HUES48 (cell line): ENCODE results near the gene DOP1B.

Source experiments
- H3K27ac ChIP-seq: one replicate; pipeline ENCODE4 v1.7.0; 2013; ENCODE audit warnings: low read depth, low read length, inconsistent platforms
- H3K27me3 ChIP-seq: 2 replicates; pipeline ENCODE4 v1.6.1; 2013; ENCODE audit warnings: mild to moderate bottlenecking, low read length; ENCODE audit not compliant: control insufficient read depth, insufficient read depth
- H3K36me3 ChIP-seq: 2 replicates; pipeline ENCODE4 v1.6.1; 2013; ENCODE audit warnings: low read length; ENCODE audit not compliant: control insufficient read depth, insufficient read depth
- H3K4me1 ChIP-seq: 2 replicates; pipeline ENCODE4 v1.6.1; 2013; ENCODE audit warnings: mild to moderate bottlenecking, low read length; ENCODE audit not compliant: control insufficient read depth, insufficient read depth
- H3K4me3 ChIP-seq: 2 replicates; pipeline ENCODE4 v1.5.1; 2013; ENCODE audit warnings: mild to moderate bottlenecking, low read depth, low read length
- H3K9ac ChIP-seq: 2 replicates; pipeline ENCODE4 v1.6.1; 2013; ENCODE audit warnings: mild to moderate bottlenecking, low read depth, low read length, moderate library complexity
- H3K9me3 ChIP-seq: 2 replicates; pipeline ENCODE4 v1.6.1; 2013; ENCODE audit warnings: low read length; ENCODE audit not compliant: control insufficient read depth, insufficient read depth

The DOP1B gene, protein sequence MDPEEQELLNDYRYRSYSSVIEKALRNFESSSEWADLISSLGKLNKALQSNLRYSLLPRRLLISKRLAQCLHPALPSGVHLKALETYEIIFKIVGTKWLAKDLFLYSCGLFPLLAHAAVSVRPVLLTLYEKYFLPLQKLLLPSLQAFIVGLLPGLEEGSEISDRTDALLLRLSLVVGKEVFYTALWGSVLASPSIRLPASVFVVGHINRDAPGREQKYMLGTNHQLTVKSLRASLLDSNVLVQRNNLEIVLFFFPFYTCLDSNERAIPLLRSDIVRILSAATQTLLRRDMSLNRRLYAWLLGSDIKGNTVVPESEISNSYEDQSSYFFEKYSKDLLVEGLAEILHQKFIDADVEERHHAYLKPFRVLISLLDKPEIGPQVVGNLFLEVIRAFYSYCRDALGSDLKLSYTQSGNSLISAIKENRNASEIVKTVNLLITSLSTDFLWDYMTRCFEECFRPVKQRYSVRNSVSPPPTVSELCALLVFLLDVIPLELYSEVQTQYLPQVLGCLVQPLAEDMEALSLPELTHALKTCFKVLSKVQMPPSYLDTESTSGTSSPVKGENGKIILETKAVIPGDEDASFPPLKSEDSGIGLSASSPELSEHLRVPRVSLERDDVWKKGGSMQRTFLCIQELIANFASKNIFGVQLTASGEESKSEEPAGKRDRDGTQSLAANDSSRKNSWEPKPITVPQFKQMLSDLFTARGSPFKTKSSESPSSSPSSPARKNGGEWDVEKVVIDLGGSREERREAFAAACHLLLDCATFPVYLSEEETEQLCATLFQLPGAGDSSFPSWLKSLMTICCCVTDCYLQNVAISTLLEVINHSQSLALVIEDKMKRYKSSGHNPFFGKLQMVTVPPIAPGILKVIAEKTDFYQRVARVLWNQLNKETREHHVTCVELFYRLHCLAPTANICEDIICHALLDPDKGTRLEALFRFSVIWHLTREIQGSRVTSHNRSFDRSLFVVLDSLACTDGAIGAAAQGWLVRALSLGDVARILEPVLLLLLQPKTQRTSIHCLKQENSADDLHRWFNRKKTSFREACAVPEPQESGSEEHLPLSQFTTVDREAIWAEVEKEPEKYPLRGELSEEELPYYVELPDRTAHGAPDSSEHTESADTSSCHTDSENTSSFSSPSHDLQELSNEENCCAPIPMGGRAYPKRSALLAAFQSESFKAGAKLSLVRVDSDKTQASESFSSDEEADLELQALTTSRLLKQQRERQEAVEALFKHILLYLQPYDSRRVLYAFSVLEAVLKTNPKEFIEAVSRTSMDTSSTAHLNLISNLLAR (N-terminal part only)

DNA sequence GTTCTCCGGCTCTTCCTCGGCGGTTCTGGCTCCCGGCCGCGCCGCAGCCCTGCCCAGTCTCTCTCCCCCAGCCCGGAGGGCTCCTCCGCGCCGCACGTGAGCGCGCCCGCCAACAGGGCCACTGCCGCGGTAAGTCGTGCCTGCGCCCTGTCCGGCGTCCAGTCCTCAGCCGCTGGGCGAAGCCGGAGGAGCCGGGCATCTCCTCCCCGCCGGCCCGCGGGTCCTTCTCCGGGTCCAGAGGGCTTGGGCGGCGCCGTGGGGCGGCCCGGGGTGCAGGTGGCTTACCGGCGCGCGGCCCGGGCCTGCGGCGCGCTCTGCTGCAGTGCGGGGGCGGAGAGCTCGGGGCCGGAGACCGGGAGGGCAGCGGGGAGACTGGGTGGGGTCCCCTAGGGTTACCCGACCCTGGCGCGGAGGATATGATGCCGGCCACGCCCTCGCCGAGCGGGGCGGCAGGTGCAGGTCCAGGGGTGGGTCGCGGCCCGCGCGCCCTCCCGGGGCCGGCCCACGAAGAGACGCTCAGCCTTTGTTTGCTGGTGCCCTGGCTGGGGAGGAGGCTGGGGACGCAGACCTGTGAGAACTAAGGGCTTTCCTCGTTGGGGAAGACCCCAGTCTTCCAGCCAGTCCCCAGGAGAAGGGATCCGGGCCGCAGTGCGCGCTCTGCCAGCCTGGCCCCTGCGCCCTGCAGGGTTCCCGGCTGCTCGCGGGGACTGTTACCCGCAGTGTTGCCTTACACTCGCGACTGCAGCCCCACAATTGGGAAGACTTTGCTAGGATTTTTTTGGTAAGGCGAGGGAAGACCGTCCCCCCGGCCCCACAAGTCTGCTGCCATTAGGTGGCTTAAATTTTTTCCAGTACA is at the start of gene DOP1B:
TSS of gene DOP1B (plus strand) at position 10 of the 856 bp plus-strand sequence. CDS start 7,910 bp downstream, outside the sequence.
- Histone ChIP-seq H3K27ac (peak within 1 kb of the TSS; percentile 85), H3K4me1 (peaks cover 8% of the 10 kb centered on the region; the same call in 1 of the 2 replicates), H3K9me3 (no peaks in the 10 kb centered on the region), H3K4me3 (peak within 1 kb of the TSS; percentile 91), H3K36me3 (no peaks in the 10 kb centered on the region), H3K27me3 (peaks cover 24% of the 10 kb centered on the region), H3K9ac (peak within 1 kb of the TSS; percentile 52; the same call in 1 of the 2 replicates)

DNA sequence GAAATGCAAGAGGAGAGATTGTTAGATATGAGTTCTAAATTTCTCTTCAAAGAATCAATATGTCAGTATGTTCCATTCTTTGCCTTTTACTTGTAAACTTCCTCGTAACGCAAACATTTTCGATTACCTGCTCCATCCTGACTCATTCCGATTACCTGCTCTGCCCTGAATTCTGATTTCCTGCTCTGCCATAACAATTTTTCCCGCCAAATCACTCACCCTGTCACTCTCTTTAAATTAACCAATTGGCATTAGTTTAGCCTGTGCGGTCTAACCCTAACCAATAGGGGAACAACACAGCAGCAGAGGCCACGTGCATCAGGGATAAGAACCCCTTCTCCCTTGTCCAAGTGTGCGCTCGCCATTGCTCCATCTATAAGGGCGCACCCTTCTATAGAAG is 46.8 kb upstream of the DOP1B start:
- Histone ChIP-seq H3K4me3 (no peak overlapping the region), H3K4me1 (peaks cover 35% of the 10 kb centered on the region), H3K36me3 (peaks cover 30% of the 10 kb centered on the region), H3K27ac (no peak overlapping the region), H3K27me3 (no peaks in the 10 kb centered on the region), H3K9me3 (no peaks in the 10 kb centered on the region), H3K9ac (no peak overlapping the region)

DNA sequence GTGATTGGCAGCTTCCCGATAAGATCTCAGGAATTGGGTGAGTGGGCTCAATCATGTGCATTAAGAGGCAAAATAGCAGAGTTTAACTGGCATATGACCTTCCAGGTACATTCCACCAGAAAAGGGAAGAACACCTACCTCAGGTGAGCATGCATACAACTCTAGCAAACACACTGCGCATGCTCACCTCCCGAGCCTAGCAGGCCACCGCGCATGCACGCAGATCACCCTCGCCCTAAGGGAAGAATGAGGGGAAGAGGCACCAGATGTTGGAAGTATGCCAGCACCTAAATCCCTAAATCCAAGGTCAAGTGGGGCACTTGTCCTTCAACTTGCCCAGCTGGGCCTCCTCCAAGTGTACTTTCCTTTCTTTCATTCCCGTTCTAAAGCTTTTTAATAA is 45.4 kb upstream of the DOP1B start:
- Histone ChIP-seq H3K9me3 (no peaks in the 10 kb centered on the region), H3K9ac (no peak overlapping the region), H3K4me1 (peaks cover 27% of the 10 kb centered on the region), H3K36me3 (peaks cover 30% of the 10 kb centered on the region), H3K27me3 (no peaks in the 10 kb centered on the region), H3K4me3 (no peak overlapping the region), H3K27ac (no peak overlapping the region)

DNA sequence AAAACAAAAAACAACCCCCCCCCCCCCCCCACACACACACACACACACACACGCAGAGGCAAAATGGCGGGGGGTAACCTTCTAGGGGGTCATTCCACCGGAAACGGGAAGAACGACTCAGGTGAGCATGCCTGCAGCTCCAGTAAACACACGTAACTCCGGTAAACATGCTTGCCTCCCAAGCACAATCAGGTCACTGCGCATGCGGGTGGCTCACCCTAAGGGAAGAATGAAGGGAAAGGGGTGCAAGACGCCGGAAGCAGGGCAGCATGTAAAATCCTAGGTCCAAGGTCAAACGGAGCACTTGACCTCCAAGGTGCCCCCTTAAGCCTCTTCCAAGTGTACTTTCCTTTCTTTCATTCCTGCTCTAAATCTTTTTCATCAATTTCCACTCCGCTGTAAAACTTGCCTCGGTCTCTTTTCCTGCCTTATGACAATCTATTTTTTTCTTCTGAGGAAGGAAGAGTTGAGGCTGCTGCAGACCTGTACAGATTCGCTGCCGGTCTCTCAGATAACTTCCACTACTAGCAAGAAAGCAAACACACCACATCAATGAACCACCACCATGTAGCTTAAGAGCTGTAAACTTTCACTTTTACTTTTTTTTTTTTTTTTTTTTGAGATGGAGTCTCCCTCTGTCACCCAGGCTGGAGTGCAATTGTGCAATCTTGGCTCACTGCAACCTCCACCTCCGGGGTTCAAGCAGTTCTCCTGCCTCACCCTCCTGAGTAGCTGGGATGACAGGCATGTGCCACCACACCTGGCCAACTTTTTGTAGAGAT is 42.8 kb upstream of the DOP1B start:
- H3K4me1 ChIP-seq: peaks cover 24% of the 10 kb centered on the region
- H3K9me3 ChIP-seq: no peaks in the 10 kb centered on the region
- H3K27me3 ChIP-seq: no peaks in the 10 kb centered on the region
- no peak overlapping the region for H3K4me3 ChIP-seq
- no peak overlapping the region for H3K27ac ChIP-seq
- no peak overlapping the region for H3K9ac ChIP-seq
- peaks cover 15% of the 10 kb centered on the region for H3K36me3 ChIP-seq

DNA sequence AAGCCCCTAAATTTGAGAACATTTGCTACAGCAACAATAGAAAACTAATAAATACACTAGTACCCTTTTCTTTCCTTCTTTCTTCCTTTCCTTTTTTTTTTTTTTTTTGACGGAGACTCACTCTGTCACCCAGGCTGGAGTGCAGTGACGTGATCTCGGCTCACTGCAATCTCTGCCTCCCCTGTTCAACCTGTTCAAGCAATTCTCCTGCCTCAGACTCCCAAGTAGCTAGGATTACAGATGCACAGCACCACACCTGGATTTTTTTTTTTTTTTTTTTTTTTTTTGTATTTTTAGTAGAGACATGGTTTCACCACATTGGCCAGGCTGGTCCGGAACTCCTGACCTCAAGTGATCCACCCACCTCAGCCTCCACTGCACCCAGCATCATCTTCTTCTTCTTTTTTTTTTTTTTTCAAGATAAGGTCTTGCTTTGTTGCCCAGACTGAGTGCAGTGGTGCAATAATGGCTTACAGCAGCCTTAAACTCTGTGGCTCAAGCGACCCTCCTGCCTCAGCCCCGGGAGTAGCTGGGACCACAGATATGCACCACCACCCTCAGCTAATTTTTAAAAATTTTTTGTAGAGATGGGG is 41.4 kb upstream of the DOP1B start:
- H3K27me3 ChIP-seq: no peaks in the 10 kb centered on the region
- H3K4me1 ChIP-seq: peaks cover 24% of the 10 kb centered on the region
- no peak overlapping the region for H3K9ac ChIP-seq
- H3K4me3 ChIP-seq: no peak overlapping the region
- no peaks in the 10 kb centered on the region for H3K9me3 ChIP-seq
- H3K27ac ChIP-seq: no peak overlapping the region
- peaks cover 7% of the 10 kb centered on the region; the same call in 1 of the 2 replicates for H3K36me3 ChIP-seq

DNA sequence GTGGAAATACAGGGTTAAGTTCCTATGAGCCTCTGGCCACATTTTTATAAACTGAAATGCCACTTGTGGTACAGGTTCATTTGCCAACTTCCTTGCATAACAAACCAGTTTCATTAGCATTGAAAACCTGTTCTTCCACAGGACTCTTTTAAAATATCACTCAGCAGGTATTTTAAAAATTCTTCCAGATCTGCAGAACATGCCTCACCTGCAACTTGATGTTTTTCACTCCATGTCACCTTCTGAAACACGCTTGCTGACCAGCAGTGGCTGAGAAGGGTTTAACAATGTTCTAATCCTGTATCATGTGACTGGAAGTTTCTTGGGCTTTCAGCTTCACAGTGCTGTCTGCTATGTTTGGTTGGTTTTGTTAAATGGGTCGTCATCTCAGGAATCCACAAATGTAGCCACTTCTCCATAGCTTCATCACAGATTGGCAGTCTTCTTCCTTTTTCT is 39.3 kb upstream of the DOP1B start:
- Histone ChIP-seq H3K27ac (no peak overlapping the region), H3K36me3 (no peaks in the 10 kb centered on the region), H3K4me3 (no peak overlapping the region), H3K9ac (no peak overlapping the region), H3K27me3 (no peaks in the 10 kb centered on the region), H3K4me1 (peaks cover 13% of the 10 kb centered on the region), H3K9me3 (no peaks in the 10 kb centered on the region)

DNA sequence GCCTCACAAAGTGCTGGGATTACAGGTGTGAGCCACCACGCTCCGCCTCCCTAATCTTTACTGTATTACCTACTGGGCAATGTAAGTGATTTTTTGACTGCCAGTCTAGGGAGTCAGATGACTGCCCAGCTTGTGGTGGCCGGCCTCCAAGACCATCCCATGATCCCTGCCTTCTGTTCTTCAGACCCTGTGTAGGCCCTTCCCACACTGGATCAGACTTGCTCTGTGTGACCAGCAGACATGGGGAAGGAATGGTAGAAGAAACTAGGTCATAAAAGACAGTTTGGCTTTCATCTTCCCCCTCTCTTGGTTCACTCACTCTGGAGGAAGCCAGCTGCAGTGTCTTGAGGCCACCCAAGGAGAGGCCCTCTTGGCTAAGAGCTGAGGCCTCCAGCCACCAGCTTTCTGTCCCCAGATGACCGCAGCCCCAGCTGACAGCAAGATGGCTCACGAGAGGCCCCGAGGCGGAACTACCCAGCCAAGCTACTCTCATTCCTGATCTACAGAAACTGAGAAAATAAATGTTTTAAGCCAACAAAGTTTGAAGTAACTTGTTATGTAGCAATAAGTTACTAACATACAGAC is 36.2 kb upstream of the DOP1B start:
- Histone ChIP-seq H3K9ac (no peak overlapping the region), H3K36me3 (no peaks in the 10 kb centered on the region), H3K27ac (no peak overlapping the region), H3K4me1 (peaks cover 5% of the 10 kb centered on the region; the same call in 1 of the 2 replicates), H3K27me3 (no peaks in the 10 kb centered on the region), H3K4me3 (no peak overlapping the region), H3K9me3 (no peaks in the 10 kb centered on the region)

DNA sequence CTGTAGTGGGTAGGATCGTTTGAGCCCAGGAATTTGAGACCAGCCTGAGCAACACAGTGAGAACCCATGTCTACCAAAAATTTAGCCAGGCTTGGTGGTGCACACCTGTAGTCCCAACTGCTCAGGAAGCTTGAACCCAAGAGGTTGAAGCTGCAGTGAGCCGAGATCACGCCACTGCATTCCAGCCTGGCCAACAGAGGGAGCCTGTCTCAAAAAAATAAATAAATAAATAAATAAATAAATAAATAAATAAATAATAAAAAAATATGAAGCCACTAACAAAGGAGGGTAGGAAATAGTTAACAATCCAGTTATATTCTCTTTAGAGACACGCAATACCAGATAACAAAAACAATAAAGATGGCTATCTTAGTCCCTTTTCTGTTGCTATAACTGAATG is 33.6 kb upstream of the DOP1B start:
- Histone ChIP-seq H3K9ac (no peak overlapping the region), H3K27me3 (no peaks in the 10 kb centered on the region; the same call in 1 of the 2 replicates), H3K27ac (no peak overlapping the region), H3K9me3 (no peaks in the 10 kb centered on the region), H3K4me3 (no peak overlapping the region), H3K4me1 (no peaks in the 10 kb centered on the region), H3K36me3 (no peaks in the 10 kb centered on the region)

DNA sequence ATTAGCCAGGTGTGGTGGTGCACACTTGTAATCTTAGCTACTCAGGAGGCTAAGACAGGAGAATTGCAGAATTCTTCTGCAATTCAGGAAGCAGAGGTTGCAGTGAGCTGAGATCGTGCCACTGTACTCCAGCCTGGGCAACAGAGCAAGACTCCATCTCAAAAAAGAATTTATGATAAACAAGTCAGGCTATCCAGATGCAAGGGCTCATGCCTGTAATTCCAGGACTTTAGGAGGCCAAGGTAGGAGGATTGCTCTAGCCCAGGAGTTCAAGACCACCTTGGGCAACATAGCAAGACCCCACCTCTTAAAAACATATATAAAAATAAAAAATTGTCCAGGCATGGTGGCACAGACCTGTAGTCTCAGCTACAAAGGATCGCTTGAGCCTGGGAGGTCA is 32.2 kb upstream of the DOP1B start:
- H3K27ac ChIP-seq: no peak overlapping the region

More for the DNA sequence above, 32.2 kb upstream of the DOP1B start:
- Histone ChIP-seq H3K4me3 (no peak overlapping the region), H3K36me3 (no peaks in the 10 kb centered on the region), H3K4me1 (peaks cover 4% of the 10 kb centered on the region; the same call in 1 of the 2 replicates), H3K9ac (no peak overlapping the region), H3K27me3 (no peaks in the 10 kb centered on the region; the same call in 1 of the 2 replicates), H3K9me3 (no peaks in the 10 kb centered on the region)
